GM18520 (cell line): ENCODE data around the gene DLL3.
A peak's percentile ranks its signal among the peaks of the same experiment; 100 is the strongest.
"Not testable (repeated sequence)": the region's sequence is repeated elsewhere in the genome, so short reads cannot be mapped to it uniquely, and the experiment has no call there.

Source experiments
- ATAC-seq: cut with Tn5 transposase; IDR thresholded peaks from one replicate; pipeline ENCODE4 v1.9.1; 2021; ENCODE audit not compliant: unreplicated experiment

Gene DLL3, protein sequence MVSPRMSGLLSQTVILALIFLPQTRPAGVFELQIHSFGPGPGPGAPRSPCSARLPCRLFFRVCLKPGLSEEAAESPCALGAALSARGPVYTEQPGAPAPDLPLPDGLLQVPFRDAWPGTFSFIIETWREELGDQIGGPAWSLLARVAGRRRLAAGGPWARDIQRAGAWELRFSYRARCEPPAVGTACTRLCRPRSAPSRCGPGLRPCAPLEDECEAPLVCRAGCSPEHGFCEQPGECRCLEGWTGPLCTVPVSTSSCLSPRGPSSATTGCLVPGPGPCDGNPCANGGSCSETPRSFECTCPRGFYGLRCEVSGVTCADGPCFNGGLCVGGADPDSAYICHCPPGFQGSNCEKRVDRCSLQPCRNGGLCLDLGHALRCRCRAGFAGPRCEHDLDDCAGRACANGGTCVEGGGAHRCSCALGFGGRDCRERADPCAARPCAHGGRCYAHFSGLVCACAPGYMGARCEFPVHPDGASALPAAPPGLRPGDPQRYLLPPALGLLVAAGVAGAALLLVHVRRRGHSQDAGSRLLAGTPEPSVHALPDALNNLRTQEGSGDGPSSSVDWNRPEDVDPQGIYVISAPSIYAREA

DNA sequence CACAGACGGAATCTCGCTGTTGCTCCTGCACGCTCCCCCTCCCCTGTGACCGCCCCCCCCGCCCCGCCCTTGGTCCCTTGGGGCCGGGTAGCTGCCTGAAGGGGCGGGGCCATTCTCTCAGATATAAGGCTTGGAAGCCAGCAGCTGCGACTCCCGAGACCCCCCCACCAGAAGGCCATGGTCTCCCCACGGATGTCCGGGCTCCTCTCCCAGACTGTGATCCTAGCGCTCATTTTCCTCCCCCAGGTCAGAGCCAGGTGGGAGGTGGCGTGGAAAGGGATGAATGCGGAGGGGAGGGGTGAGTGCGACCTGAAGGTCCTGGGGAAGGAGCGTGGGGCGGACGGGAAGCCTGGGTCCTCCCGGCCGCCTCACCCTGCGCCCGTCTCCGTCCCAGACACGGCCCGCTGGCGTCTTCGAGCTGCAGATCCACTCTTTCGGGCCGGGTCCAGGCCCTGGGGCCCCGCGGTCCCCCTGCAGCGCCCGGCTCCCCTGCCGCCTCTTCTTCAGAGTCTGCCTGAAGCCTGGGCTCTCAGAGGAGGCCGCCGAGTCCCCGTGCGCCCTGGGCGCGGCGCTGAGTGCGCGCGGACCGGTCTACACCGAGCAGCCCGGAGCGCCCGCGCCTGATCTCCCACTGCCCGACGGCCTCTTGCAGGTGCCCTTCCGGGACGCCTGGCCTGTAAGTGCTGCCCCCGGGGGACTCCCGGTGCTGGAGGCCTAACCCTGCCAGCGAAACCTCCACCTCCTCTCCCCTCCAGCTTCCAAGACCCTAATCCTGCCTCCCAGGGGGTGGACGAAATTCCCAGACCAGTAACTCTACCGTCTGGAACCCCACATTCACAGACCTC lies at the start of gene DLL3:
DLL3 (plus strand) TSS at position 150 of the 845 bp plus-strand sequence; CDS start at position 178, 28 bp downstream.
- ATAC-seq = no peak

DNA sequence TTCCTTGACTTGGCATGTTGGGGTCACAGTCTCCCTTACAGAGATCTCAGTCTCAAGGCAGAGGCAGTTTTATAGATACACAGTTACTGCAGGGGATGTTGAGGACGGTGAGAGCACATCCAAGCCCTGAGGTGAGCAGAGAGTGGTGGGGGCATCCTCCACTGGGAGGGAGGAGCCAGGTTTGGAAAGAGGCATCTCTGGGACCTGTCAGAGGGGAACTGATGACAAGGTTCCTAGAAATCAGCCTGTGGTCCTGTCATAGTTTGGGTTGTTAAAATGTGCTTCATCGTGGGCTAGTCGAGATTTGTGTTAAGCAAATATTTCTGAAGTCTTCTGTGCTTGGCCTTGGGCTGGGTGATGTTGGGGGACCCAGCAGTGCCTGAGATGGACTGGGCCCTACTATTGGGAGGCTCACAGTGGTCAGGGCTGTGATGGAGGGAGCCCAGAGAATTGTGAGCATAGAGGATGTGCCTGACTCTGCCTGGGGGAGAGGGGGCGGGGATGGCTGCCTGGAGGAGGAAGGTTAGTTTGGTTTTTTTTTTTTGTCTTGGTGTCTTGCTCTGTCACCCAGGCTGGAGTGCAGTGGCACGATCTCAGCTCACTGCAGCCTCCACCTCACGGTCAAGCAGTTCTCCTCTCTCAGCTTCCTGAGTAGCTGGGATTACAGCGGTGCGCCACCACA lies 49.5 kb upstream of the DLL3 start:
- no peak for ATAC-seq

DNA sequence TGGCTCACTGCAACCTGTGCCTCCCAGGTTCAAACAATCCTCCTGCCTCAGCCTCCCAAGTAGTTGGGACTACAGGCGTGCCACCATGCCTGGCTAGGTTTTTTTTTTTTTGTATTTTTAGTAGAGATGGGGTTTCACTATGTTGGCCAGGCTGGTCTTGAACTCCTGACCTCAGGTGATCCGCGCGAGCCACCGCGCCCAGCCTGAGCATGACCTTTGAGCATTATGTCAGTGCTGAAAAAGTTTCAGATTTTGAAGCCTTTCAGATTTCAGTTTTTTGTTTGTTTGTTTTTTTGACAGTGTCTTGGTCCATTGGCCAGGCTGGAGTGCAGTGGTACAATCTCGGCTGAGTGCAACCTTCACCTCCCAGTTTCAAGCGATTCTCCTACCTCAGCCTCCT lies 47.5 kb upstream of the DLL3 start:
- not testable (repeated sequence) for ATAC-seq

DNA sequence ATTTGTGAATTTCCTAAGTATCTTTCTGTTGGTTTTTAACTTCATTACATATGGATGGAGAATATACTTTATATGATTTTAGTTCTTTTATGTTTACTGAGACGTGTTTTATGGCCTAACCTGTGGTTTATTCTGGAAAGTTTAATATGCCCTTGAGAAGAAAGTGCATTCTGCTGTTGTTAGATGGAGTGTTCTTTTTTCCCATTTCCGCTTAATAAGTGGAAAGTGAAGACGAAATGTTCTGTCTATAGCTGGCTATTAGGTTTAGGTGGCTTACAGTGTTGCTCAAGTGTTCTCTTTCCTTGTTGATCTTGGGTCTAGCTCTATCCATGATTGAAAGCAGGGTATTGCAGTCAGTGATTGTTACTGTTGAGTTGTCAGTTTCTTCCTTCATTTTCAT lies 35.3 kb upstream of the DLL3 start:
- no peak for ATAC-seq

DNA sequence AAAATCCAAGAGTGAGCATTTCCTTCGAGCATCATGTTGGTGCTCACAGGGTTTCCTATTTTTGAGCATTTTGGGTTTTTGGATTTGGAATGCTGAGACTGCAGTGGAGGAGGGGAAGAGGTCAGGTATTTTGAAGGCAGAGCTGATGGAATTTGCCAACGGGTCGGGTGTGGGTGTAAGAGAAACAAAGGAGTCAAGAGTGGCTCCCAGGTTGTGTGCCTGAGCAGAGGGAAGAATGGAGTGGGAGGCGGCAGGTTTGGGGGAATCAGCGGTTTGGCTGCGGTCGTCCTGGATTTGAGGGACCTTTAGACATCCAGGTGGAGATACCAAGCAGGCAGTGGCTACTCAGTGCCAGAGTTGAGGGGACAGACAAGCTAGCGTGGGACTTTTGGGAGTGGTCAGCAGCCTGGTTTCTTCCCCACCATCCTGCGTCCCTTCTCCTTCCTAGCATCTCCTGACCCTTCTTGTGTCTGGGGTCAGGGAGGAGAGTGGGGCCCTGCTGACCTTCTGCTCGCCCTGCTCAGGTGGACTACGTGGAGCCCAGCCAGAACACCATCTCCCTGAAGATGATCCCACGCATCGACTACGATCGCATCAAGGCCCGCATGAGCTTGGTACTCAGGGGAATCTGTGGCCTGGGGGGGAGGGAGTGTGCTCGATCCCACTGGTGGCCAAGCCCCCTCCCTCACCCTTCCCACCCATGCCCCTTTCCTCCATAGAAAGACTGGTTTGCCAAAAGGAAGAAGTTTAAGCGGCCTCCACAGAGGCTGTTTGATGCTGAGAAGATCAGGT lies 32.6 kb upstream of the DLL3 start:
- ATAC-seq = no peak

DNA sequence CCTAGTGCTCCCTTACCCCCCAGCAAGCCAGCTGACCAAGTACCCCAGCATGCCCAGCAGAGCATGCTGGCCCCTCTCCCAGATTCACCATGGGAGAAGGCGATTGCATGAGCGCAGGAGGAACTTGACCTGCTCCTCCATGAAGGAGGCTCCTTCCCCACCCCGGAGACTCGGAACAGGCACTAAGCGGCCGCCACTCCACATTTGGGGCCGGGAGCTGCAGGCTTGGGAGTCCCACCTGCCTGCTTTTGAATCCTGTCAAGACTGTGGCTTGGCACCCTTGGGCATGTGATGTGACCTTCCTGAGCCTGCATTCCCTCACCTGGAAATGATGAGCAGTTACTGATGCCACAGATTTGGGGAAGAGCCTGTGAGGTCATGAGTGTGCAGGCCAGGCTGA lies 30.8 kb upstream of the DLL3 start:
- ATAC-seq = no peak

DNA sequence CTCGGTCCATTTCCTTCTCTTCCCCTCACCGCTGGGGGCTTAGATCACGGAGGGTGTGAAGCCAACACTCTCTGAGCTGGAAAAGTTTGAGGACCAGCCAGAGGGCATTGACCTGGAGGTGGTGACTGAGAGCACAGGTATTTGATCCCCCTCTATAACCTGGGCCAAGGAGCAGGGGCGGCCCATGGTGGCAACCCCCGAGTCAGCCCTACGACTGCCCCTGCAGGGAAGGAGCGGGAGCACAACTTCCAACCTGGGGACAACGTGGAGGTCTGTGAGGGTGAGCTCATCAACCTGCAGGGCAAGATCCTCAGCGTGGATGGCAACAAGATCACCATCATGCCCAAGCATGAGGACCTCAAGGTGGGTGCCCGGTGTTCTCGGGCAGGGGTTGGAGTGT lies 29.7 kb upstream of the DLL3 start:
- ATAC-seq = no peak

DNA sequence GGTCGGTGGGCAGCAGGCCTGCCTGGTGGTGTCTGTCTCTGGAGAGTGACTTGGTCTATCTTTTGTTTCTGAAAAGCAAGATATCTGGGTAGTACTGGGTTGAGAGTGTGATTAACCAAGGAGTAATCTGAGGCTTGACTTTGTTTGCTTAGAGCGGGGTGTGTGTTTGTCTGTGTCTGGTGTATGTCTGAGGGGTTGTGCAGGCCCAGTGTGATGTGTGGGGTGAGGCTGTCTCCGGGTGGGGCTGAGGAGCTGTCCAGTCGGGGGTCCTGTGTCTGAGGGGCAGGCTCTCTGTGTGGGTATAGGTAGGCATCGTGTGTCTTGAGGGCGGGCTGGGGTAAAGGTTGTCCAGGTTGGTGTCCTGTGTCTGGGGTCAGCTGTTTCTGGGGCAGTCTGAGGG lies 29.2 kb upstream of the DLL3 start:
- no peak for ATAC-seq

DNA sequence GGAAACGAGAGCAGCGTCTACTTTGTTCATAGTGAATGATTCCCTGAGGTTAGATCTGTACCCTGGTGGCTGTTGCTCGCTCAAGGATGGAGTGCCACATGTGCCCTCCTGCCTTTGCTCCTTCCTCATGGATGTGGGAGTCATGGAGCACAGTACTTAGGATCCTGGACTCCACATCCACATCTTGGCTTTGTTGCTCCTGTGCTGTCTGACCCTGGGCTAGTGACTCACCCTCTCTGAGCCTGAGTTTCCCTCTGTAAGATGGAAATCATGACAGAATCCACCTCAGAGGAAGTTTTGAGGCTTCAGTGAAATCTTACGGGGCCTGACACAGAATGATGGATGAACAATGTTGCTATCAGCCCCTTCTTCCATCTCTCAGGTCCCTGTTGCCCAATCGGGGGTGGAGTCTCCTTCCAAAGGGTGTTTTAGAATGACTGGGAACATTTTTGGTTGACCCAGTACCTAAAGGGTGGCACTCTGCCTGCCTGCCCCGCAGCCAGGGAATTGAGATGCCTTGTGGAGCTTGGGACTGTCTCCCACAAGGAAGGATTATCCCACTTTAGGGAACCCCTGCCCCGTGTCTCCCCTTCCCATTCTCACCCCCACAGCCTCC lies 27.9 kb upstream of the DLL3 start:
- no peak for ATAC-seq

DNA sequence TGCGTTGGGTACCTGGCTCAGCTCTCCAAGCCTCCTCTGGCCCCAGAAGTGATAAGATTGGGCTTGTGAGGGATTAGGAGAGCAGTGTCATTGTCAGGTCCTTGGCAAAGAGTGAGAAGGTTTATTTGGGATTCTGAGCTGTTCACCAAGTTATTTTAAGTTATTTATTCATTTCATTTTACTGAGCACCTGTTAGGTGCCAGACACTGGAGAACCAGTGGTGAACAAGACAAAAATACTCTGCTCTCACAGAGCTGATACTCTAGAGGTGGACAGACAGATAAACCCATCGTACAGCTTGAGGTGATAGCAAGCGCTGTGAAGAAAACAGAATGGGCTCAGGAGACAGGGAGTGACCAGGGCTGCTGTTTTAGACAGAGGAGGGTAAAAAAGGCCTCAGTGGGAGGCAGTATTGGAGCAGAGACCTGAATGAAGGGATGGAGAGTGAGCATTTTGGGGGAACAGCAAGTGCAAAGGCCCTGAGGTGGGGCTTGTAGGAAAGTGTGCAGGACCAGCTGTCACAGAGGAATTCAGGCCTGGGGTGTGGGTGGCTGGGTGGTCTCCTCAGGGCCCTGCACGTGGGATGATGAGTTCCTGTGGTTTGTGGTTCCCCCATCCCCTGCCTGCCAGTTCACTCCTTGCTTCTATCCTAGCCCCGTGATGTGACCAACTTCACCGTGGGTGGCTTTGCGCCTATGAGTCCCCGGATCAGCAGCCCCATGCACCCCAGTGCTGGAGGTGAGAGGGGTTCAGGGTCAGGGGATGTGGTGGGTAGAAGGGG lies 26.8 kb upstream of the DLL3 start:
- no peak for ATAC-seq

DNA sequence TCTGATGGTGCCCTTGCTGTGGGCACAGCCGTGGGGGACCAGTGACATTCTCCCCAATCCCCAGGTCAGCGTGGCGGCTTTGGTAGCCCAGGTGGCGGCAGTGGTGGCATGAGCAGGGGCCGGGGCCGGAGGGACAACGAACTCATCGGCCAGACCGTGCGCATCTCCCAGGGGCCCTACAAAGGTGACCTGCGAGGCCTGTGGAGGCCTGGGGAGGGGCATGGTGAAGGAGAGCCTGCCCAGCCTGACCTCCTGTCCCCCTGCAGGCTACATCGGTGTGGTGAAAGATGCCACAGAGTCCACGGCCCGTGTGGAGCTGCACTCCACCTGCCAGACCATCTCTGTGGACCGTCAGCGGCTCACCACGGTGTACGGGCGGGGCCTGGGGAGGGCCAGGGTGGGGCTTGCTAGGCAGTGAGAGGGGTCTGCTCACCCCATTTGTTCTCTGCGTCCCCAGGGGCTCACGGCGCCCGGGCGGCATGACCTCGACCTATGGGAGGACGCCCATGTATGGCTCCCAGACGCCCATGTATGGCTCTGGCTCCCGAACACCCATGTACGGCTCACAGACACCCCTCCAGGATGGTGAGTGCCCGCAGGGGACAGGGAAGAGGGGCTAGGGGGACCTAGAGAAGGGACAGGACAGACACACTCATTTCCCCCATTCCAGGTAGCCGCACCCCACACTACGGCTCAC lies 25.9 kb upstream of the DLL3 start:
- no peak for ATAC-seq

DNA sequence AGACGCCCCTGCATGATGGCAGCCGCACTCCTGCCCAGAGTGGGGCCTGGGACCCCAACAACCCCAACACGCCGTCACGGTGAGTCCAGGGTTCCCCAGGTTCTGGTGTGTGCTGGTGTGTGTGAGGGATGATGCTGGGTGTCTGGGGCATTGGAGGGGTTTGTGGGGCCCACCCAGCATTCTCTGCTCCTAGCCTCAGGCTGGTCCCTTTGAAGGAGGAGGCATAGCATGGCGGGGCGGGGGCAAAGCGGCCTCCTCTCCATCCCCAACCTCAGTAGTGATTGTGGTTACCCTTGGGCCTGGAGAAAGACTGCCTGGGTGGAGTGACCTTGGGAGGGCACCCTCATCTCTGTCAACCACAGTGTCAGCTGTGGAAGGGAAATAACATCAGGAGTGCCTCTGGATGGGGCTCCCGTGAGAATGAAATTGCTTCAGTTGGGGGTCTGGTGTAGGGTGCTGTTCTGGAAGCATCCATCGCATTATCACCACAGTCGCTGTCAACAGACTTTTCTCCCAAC lies 25.2 kb upstream of the DLL3 start:
- no peak for ATAC-seq

DNA sequence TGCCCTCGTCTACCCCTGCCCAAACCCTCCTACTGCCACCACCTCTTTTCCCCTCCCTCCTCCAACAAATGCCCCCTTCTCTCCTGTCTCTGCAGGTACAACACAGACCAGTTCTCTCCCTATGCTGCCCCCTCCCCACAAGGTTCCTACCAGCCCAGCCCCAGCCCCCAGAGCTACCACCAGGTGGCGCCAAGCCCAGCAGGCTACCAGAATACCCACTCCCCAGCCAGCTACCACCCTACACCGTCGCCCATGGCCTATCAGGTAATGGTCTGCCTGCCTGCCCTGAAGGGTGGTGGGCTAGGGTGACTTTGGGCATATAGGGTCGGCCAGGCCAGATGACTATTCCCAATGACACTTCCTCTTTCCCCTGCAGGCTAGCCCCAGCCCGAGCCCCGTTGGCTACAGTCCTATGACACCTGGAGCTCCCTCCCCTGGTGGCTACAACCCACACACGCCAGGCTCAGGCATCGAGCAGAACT lies 24.6 kb upstream of the DLL3 start:
- ATAC-seq = no peak

DNA sequence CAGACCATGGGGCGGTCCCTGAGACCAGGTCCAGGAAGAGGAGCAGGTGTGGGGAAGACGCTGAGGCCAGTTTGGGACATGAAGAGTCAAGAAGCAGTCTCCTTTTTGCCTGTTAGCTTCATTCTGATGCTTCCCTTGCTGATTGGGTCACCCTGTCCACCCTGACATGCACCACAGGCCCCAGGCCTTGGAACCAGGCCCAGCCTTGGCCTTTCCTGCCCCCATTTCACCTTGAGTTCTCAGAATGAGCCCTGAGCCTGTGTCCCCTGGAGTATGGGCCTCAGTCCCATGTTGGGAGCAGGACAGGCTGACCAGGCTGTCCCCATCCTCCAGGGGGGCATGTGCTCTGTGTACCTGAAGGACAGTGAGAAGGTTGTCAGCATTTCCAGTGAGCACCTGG lies 23.0 kb upstream of the DLL3 start:
- ATAC-seq = no peak

DNA sequence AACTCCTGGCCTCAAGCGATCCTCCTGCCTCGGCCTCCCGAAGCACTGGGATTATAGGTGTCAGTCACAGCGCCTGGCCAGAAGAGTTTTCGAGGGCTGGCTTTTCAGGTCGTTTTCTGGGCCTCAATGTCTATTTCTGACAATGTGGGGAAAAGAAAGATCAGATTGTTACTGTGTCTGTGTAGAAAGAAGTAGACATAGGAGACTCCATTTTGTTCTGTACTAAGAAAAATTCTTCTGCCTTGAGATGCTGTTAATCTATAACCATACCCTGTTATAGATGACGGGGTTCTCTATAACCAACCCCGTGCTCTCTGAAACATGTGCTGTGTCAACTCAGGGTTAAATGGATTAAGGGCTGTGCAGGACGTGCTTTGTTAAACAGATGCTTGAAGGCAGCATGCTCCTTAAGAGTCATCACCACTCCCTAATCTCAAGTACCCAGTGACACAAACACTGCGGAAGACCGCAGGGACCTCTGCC lies 19.4 kb upstream of the DLL3 start:
- ATAC-seq = not testable (repeated sequence)

DNA sequence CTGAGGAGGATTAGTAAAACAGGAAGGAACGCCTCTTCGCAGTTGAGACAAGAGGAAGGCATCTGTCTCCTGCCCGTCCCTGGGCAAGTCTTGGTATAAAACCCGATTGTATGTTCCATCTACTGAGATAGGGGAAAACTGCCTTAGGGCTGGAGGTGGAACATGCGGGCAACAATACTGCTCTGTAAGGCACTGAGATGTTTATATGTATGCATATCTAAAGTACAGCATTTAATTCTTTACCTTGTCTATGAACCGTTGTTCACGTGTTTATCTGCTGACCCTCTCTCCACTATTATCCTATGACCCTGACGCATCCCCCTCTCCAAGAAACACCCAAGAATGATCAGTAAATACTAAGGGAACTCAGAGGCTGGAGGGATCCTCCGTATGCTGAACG lies 18.8 kb upstream of the DLL3 start:
- no peak for ATAC-seq

DNA sequence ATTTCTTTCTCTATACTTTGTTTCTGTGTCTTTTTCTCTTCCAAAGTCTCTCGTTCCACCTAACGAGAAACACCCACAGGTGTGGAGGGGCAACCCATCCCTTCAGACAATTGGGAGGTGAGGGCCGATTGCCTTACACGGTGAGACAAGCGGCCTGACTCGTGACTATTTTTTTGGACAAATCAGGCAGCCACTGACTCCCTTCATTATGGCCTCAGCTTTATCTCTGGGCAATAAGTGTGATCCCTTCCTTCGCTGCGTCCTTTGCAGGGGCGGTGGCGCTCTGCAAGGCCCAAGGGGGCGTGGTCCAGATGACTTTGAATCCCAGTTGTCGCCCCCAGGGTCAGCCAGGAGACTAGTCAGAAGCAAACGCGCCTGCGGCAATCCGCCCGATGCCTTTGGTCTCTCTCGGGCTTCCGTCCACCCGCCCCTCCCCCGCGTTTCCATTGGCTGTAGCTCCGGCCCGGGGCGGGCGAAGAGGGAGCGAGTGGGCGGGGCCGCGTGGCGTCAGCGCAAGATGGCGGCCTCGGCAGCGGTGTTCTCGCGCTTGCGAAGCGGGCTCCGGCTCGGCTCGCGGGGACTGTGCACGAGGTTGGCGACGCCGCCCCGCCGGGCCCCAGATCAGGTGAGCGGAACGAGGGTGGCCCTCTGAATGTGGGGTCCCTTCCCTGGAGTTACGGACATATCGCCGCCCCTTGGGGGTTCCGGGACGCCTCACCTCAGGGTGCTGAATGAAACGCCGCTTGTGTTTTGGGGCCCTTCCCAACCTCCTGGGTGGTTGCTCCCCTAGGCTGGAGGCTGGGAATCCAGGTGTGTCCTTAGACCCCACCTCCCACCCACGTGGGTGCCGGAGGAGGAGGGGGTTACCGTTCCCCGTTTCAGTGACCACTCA lies 18.2 kb upstream of the DLL3 start, which contains the start of gene TIMM50:
TIMM50 (plus strand) TSS at position 502 of the 892 bp plus-strand sequence; CDS start at position 518, 16 bp downstream.
- ATAC-seq = peak; percentile 79
